ENCODE measurements around the gene MS4A18. TPM values are rescaled to one million over a fixed set of nuclear protein-coding genes. Genes with fewer than 3 reads are reported as not detected.

The MS4A18 gene
- total RNA-seq, 1 donor from 2014 or later = not detected

- no peak for DNase-seq (ENCODE audit: low read depth)
- H3K4me3 ChIP-seq (ENCODE audit: low read depth, low read length) = no peak overlapping the region
- no peak for TF ChIP-seq CTCF (conservative IDR thresholded peaks at IDR 0.05; ENCODE audit: low read depth, low read length)
Measured at GRCh38 chr11:60761436-60762190, 37.1 kb downstream of the MS4A18 start.

- TF ChIP-seq CTCF (conservative IDR thresholded peaks at IDR 0.05; ENCODE audit: low read depth, low read length) = peak; percentile 42
- no peak overlapping the region for H3K4me3 ChIP-seq (ENCODE audit: low read depth, low read length)
- no peak for DNase-seq (ENCODE audit: low read depth)
Measured at GRCh38 chr11:60762851-60763691, 38.6 kb downstream of the MS4A18 start.

- TF ChIP-seq CTCF (conservative IDR thresholded peaks at IDR 0.05; ENCODE audit: low read depth, low read length) = peak; percentile 14
- no peak for DNase-seq (ENCODE audit: low read depth)
Measured at GRCh38 chr11:60763692-60764369, 39.3 kb downstream of the MS4A18 start.

GRCh38 chr11:60764879-60765278 is 40.4 kb downstream of the MS4A18 start:
- no peak for DNase-seq (ENCODE audit: low read depth)
- H3K4me3 ChIP-seq (ENCODE audit: low read depth, low read length) = no peak overlapping the region
- no peak for TF ChIP-seq CTCF (conservative IDR thresholded peaks at IDR 0.05; ENCODE audit: low read depth, low read length)

More at GRCh38 chr11:60763692-60764369, 39.3 kb downstream of the MS4A18 start:
- H3K4me3 ChIP-seq (ENCODE audit: low read depth, low read length) = no peak overlapping the region

- no peak overlapping the region for H3K4me3 ChIP-seq (ENCODE audit: low read depth, low read length)
- no peak for TF ChIP-seq CTCF (conservative IDR thresholded peaks at IDR 0.05; ENCODE audit: low read depth, low read length)
- DNase-seq (ENCODE audit: low read depth) = no peak
Measured at GRCh38 chr11:60765355-60765754, 40.8 kb downstream of the MS4A18 start.

GRCh38 chr11:60766547-60766946 is 42.0 kb downstream of the MS4A18 start:
- DNase-seq (ENCODE audit: low read depth) = no peak
- no peak for TF ChIP-seq CTCF (conservative IDR thresholded peaks at IDR 0.05; ENCODE audit: low read depth, low read length)

More at GRCh38 chr11:60766547-60766946, 42.0 kb downstream of the MS4A18 start:
- no peak overlapping the region for H3K4me3 ChIP-seq (ENCODE audit: low read depth, low read length)

All from epithelial cell of proximal tubule (primary cell).